H1 (cell line): Measurements from ENCODE around the gene RTF2. TPM values are rescaled to one million over a fixed set of nuclear protein-coding genes. Genes with fewer than 3 reads are reported as not detected.

Source experiments
- CTCF ChIA-PET: fragments of 300-600 bp; sonication (Branson Sonifier 250); formaldehyde crosslinking; loops from one replicate; lab custom pipeline; 2021; ENCODE audit not compliant: partially characterized antibody; lab: Charles Lee
- POLR2A ChIA-PET: fragments of 300-600 bp; sonication (Branson Sonifier 250); formaldehyde crosslinking; loops from one replicate; lab custom pipeline; 2021; ENCODE audit warnings: inconsistent platforms; ENCODE audit not compliant: partially characterized antibody; lab: Charles Lee
- DNase-seq, 2 experiments: peaks; one replicate each; pipeline versions ENCODE4 v3.0.0 to v3.0.0-alpha.2; 2010 to 2022; ENCODE audit warnings: low spot score in 2 of 2, low read depth in 1 of 2, mixed read lengths in 1 of 2
- FAIRE-seq: peaks from 2 replicates; lab custom pipeline; 2011; peaks lifted over from hg19 to GRCh38; lab: Jason Lieb, UNC
- H2AFZ ChIP-seq: 2 replicates; pipeline ENCODE4 v1.8.1; 2012; ENCODE audit warnings: low read length, inconsistent platforms
- H2AK5ac ChIP-seq: 2 replicates; pipeline ENCODE4 v1.6.1; 2013; ENCODE audit warnings: low read depth, low read length
- H2BK120ac ChIP-seq: replicated peaks from 2 replicates; pipeline ENCODE3; 2013; ENCODE audit warnings: low read depth, low read length, inconsistent platforms
- H2BK12ac ChIP-seq: 2 replicates; pipeline ENCODE4 v1.6.1; 2013; ENCODE audit warnings: low read depth, low read length
- H2BK15ac ChIP-seq: 2 replicates; pipeline ENCODE4 v1.6.1; 2013; ENCODE audit warnings: low read length
- H2BK20ac ChIP-seq: 2 replicates; pipeline ENCODE4 v1.6.1; 2013; ENCODE audit warnings: low read length
- H2BK5ac ChIP-seq: 2 replicates; pipeline ENCODE4 v1.6.1; 2013; ENCODE audit warnings: low read depth, low read length
- H3K14ac ChIP-seq: 2 replicates; pipeline ENCODE4 v1.6.1; 2013; ENCODE audit warnings: inconsistent platforms; ENCODE audit not compliant: insufficient read length
- H3K18ac ChIP-seq: 2 replicates; pipeline ENCODE4 v1.6.1; 2013; ENCODE audit warnings: low read length; ENCODE audit errors: extremely low read depth
- H3K23ac ChIP-seq: 2 replicates; pipeline ENCODE4 v1.6.1; 2013; ENCODE audit warnings: inconsistent platforms; ENCODE audit not compliant: insufficient read length
- H3K23me2 ChIP-seq: 2 replicates; pipeline ENCODE4 v1.6.1; 2013; ENCODE audit warnings: low read depth, low read length
- H3K27ac ChIP-seq: 2 replicates; pipeline ENCODE4 v1.6.1; 2011; ENCODE audit warnings: low read depth, low read length, inconsistent platforms
- H3K27me3 ChIP-seq, 4 experiments: replicated peaks in 1 of 4; 1 replicate in 1 of 4; 2 replicates in 3 of 4; pipeline versions ENCODE4 v1.6.1 to v1.8.1; 2011 to 2013; ENCODE audit warnings: low read length in 3 of 4, mild to moderate bottlenecking in 3 of 4, inconsistent platforms in 2 of 4, mixed read lengths in 2 of 4, moderate library complexity in 1 of 4; ENCODE audit not compliant: control insufficient read depth in 3 of 4, insufficient read depth in 3 of 4; ENCODE audit errors: extremely low read depth in 1 of 4
- H3K36me3 ChIP-seq, 4 experiments: 2 replicates each; pipeline versions ENCODE4 v1.6.1 to v1.8.1; 2011 to 2013; ENCODE audit warnings: mild to moderate bottlenecking in 4 of 4, low read length in 3 of 4, moderate library complexity in 2 of 4, control low read depth in 1 of 4, inconsistent platforms in 1 of 4; ENCODE audit not compliant: insufficient read depth in 4 of 4, control insufficient read depth in 2 of 4
- H3K4ac ChIP-seq: replicated peaks from 2 replicates; pipeline ENCODE3; 2013; ENCODE audit warnings: low read length, low read depth, mixed read lengths, inconsistent platforms; ENCODE audit not compliant: insufficient read length
- H3K4me1 ChIP-seq, 4 experiments: replicated peaks in 1 of 4; 1 replicate in 1 of 4; 2 replicates in 3 of 4; pipeline versions ENCODE4 v1.6.1 to v1.8.1; 2011 to 2013; ENCODE audit warnings: low read length in 3 of 4, inconsistent platforms in 2 of 4, mixed read lengths in 1 of 4; ENCODE audit not compliant: insufficient read depth in 4 of 4, control insufficient read depth in 3 of 4
- H3K4me2 ChIP-seq, 2 experiments: 2 replicates each; pipeline versions ENCODE4 v1.6.1 to v1.8.1; 2011 to 2013; ENCODE audit warnings: low read depth in 2 of 2, low read length in 2 of 2, control low read depth in 1 of 2, inconsistent platforms in 1 of 2, mild to moderate bottlenecking in 1 of 2; ENCODE audit not compliant: insufficient read depth in 1 of 2
- H3K4me3 ChIP-seq, 4 experiments: fragments of 200-600, 300-600 bp in 1 of 4; sonication (generic), shearing (Covaris generic), sonication (Bioruptor Twin) in 1 of 4; 2 replicates each; pipeline versions ENCODE4 v1.5.1 to v1.8.1; 2011 to 2016; ENCODE audit warnings: low read length in 4 of 4, low read depth in 3 of 4, control low read depth in 2 of 4, inconsistent platforms in 2 of 4, mild to moderate bottlenecking in 2 of 4, mixed read lengths in 1 of 4, moderate library complexity in 1 of 4; ENCODE audit not compliant: insufficient read depth in 2 of 4; ENCODE audit errors: extremely low read depth in 1 of 4
- H3K56ac ChIP-seq: replicated peaks from 2 replicates; pipeline ENCODE3; 2013; ENCODE audit warnings: low read depth, mild to moderate bottlenecking, mixed read lengths, low read length, inconsistent platforms; ENCODE audit not compliant: insufficient read length
- H3K79me1 ChIP-seq: 2 replicates; pipeline ENCODE4 v1.6.1; 2013; ENCODE audit warnings: low read depth, low read length, control low read depth
- H3K79me2 ChIP-seq, 2 experiments: 2 replicates each; pipeline versions ENCODE4 v1.6.1 to v1.8.1; 2012 to 2013; ENCODE audit warnings: low read length in 2 of 2, mild to moderate bottlenecking in 2 of 2, inconsistent platforms in 1 of 2; ENCODE audit not compliant: insufficient read depth in 2 of 2, control insufficient read depth in 1 of 2
- H3K9ac ChIP-seq, 4 experiments: replicated peaks in 1 of 4; 1 replicate in 1 of 4; 2 replicates in 3 of 4; pipeline versions ENCODE4 v1.6.1 to v1.8.1; 2011 to 2013; ENCODE audit warnings: low read depth in 3 of 4, low read length in 3 of 4, control low read depth in 2 of 4, mild to moderate bottlenecking in 2 of 4, moderate library complexity in 2 of 4, inconsistent platforms in 1 of 4; ENCODE audit errors: extremely low read depth in 1 of 4
- H3K9me3 ChIP-seq, 2 experiments: 2 replicates each; pipeline versions ENCODE4 v1.6.1 to v1.8.1; 2012 to 2013; ENCODE audit warnings: mild to moderate bottlenecking in 2 of 2, moderate library complexity in 2 of 2, control low read depth in 1 of 2, inconsistent platforms in 1 of 2, low read depth in 1 of 2, low read length in 1 of 2, mixed read lengths in 1 of 2; ENCODE audit not compliant: insufficient read depth in 2 of 2
- H4K20me1 ChIP-seq, 2 experiments: replicated peaks in 1 of 2; 2 replicates each; pipeline versions ENCODE3 to v1.8.1; 2011 to 2013; ENCODE audit warnings: inconsistent platforms in 2 of 2, low read length in 2 of 2, mild to moderate bottlenecking in 1 of 2; ENCODE audit not compliant: insufficient read depth in 2 of 2, control insufficient read depth in 1 of 2
- H4K5ac ChIP-seq: 2 replicates; pipeline ENCODE4 v1.6.1; 2013; ENCODE audit warnings: low read length, low read depth, mixed read lengths, inconsistent platforms; ENCODE audit not compliant: insufficient read length
- H4K8ac ChIP-seq: 2 replicates; pipeline ENCODE4 v1.8.0; 2013; ENCODE audit warnings: mild to moderate bottlenecking, moderate library complexity, low read length, inconsistent platforms; ENCODE audit not compliant: insufficient read depth; ENCODE audit errors: extremely low read depth
- H4K91ac ChIP-seq: replicated peaks from 2 replicates; pipeline ENCODE3; 2013; ENCODE audit warnings: low read length, mixed read lengths, inconsistent platforms; ENCODE audit not compliant: insufficient read length
- CBX8 ChIP-seq: fragments of 300-800, 300-1000 bp; sonication (generic); IDR thresholded peaks from 2 replicates; pipeline ENCODE4 v1.7.1; 2016; ENCODE audit warnings: low read depth, low read length, borderline replicate concordance
- CHD2 ChIP-seq: IDR thresholded peaks from 2 replicates; pipeline ENCODE4 v1.6.1; 2012; ENCODE audit warnings: low read length, improper control_type of control experiment
- FOSL1 ChIP-seq: IDR thresholded peaks from 2 replicates; pipeline ENCODE4 v1.6.1; 2011; ENCODE audit warnings: mild to moderate bottlenecking, low read depth, low read length, moderate library complexity; ENCODE audit not compliant: insufficient read depth
- HDAC2 ChIP-seq, 2 experiments: fragments of 300-600 bp in 1 of 2; sonication (generic) in 1 of 2; IDR thresholded peaks; 2 replicates each; pipeline ENCODE4 v1.6.1; 2011 to 2012; ENCODE audit warnings: low read depth in 2 of 2, low read length in 2 of 2, mild to moderate bottlenecking in 2 of 2, moderate library complexity in 2 of 2, borderline replicate concordance in 1 of 2, inconsistent platforms in 1 of 2
- JUND ChIP-seq: IDR thresholded peaks from 2 replicates; pipeline ENCODE4 v1.6.1; 2011; ENCODE audit warnings: mild to moderate bottlenecking, improper control_type of control experiment, low read length
- KDM1A ChIP-seq: fragments of 200-600, 300-600 bp; sonication (generic); IDR thresholded peaks from 2 replicates; pipeline ENCODE4 v1.7.1; 2016; ENCODE audit warnings: mild to moderate bottlenecking, low read length, borderline replicate concordance
- MAX ChIP-seq: IDR thresholded peaks from 2 replicates; pipeline ENCODE4 v1.6.1; 2012; ENCODE audit warnings: inconsistent platforms
- PHF8 ChIP-seq: fragments of 200-600 bp; sonication (generic); conservative IDR thresholded peaks from 2 replicates; pipeline ENCODE4 v1.7.1; 2012; ENCODE audit warnings: low read depth, mild to moderate bottlenecking, inconsistent platforms, low read length, moderate library complexity
- POLR2A ChIP-seq, 2 experiments: IDR thresholded peaks; 1 replicate in 1 of 2; 2 replicates in 1 of 2; pipeline ENCODE4 v1.6.1; 2011; ENCODE audit warnings: low read depth in 2 of 2, low read length in 2 of 2, mild to moderate bottlenecking in 2 of 2; ENCODE audit errors: control extremely low read depth in 1 of 2
- SIX5 ChIP-seq: IDR thresholded peaks from 2 replicates; pipeline ENCODE4 v1.6.1; 2011; ENCODE audit warnings: mild to moderate bottlenecking, low read depth, low read length
- TAF7 ChIP-seq: optimal IDR thresholded peaks from 2 replicates; pipeline ENCODE3; 2011; ENCODE audit warnings: low read depth, mild to moderate bottlenecking, inconsistent platforms, low read length, moderate library complexity, borderline replicate concordance
- TCF12 ChIP-seq: IDR thresholded peaks from 2 replicates; pipeline ENCODE4 v1.6.1; 2011; ENCODE audit warnings: low read depth, mild to moderate bottlenecking, low read length
- YY1 ChIP-seq: IDR thresholded peaks from 2 replicates; pipeline ENCODE4 v1.6.1; 2011; ENCODE audit warnings: low read depth, mild to moderate bottlenecking, low read length
- WGBS, 2 experiments: shearing (Covaris generic) in 1 of 2; methylation state at CpG; one replicate each; pipeline versions ENCODE4 v1.1.6 to v1.1.7; 2013 to 2015; ENCODE audit warnings: low lambda C conversion rate in 2 of 2, mixed read lengths in 2 of 2, inconsistent platforms in 1 of 2, low coverage in 1 of 2, missing lambda C conversion rate in 1 of 2; ENCODE audit not compliant: insufficient replicate concordance in 2 of 2, insufficient coverage in 1 of 2, insufficient read length in 1 of 2; ENCODE audit errors: extremely low coverage in 1 of 2, missing lambda C conversion rate in 1 of 2; 5-methylcytosine and 5-hydroxymethylcytosine counted together
- polyA plus RNA-seq, 7 experiments: library from polyadenylated mRNA; depleted of rRNA in 3 of 7; stranded (reverse) in 5 of 7; unstranded in 2 of 7; fragments of >200 nt in 5 of 7; fragments of 200-250 nt in 2 of 7; gene quantifications; 1 replicate in 5 of 7; 2 replicates in 1 of 7; 4 replicates in 1 of 7; pipeline versions ENCODE4 v1.2.1 to v1.2.3, GENCODE V29; 2011 to 2013; ENCODE audit warnings: missing spikeins in 2 of 7, mixed read lengths in 2 of 7
- total RNA-seq: library from RNA; stranded (reverse); fragmentation: NEBNext Ultra II Directional; extraction: Animal tissue kit (Norgen Biotek cat#: 25700); gene quantifications from 2 replicates; pipeline ENCODE4 v1.2.1, GENCODE V29; 2021

RTF2 gene
- total and polyA plus RNA-seq, 2 of the 8 experiments (the other 6 are each of a cell fraction or from before 2014, with no cell fraction given), result 33.9 to 51.2 TPM

GRCh38 chr20:56506103-56506502 is 37.7 kb downstream of the RTF2 start:
- Histone ChIP-seq H4K8ac (no peak overlapping the region), H4K20me1 (peaks cover 0 to 2% of the 10 kb centered on the region in 2 experiments), H3K23ac (no peak overlapping the region), H2BK120ac (no peak overlapping the region), H3K18ac (no peak overlapping the region), H3K27me3 (no peaks in the 10 kb centered on the region), H2BK12ac (no peak overlapping the region)
- TF ChIP-seq YY1 (no peak), CHD2 (no peak), POLR2A (IDR thresholded peaks at IDR 0.05; ENCODE audit: control extremely low read depth in 1 of 2, low read depth in 2 of 2, low read length in 2 of 2) (no peak), SIX5 (no peak), PHF8 (no peak), JUND (no peak), TAF7 (no peak), TCF12 (no peak), KDM1A (no peak), CBX8 (no peak), FOSL1 (no peak), MAX (no peak), HDAC2 (IDR thresholded peaks at IDR 0.05; ENCODE audit: borderline replicate concordance in 1 of 2, low read depth in 2 of 2, low read length in 2 of 2) (no peak)
- TF ChIP-seq, all 59 proteins: peak for 0
- Histone ChIP-seq H3K79me2 (no peaks in the 10 kb centered on the region), H3K14ac (no peak overlapping the region), H3K9me3 (no peaks in the 10 kb centered on the region), H4K5ac (no peak overlapping the region), H2BK20ac (no peak overlapping the region), H3K4me1 (no peaks in the 10 kb centered on the region), H2AK5ac (no peak overlapping the region), H3K36me3 (no peaks in the 10 kb centered on the region), H3K4ac (no peak overlapping the region), H3K79me1 (no peaks in the 10 kb centered on the region), H3K56ac (no peak overlapping the region), H4K91ac (no peak overlapping the region), H2AFZ (no peak overlapping the region), H3K4me3 (no peak overlapping the region), H3K9ac (no peak overlapping the region), H2BK5ac (no peak overlapping the region), H3K4me2 (no peak overlapping the region), H2BK15ac (no peak overlapping the region), H3K23me2 (no peaks in the 10 kb centered on the region), H3K27ac (no peak overlapping the region)
- no peak for FAIRE-seq
- POLR2A ChIA-PET, result no interaction called here
- 62% methylated on average over 3 of the region's 3 CpGs; no CpG with 5 or more reads in 1 of the 2 experiments for WGBS, 2 experiments
- no peak for DNase-seq
- CTCF ChIA-PET, result interaction anchor here (1.0 to 2.9 kb wide), 6 partner anchors 8 to 502 kb away, joined by 3 to 14 read pairs (median 8); no protein-coding TSS in a partner anchor
